Sciatic nerve (tissue), 2 donors: ENCODE results near the gene TRMT5. TPM values are rescaled to one million over a fixed set of nuclear protein-coding genes. Genes with fewer than 3 reads are reported as not detected.
A peak's percentile ranks its signal among the peaks of the same experiment; 100 is the strongest.

ENCODE experiments used
- ATAC-seq: fragments of 200-7000 bp; cut with Tn5 transposase; one replicate; pipeline ENCODE4 v1.9.1; 2020; ENCODE audit warnings: mild to moderate bottlenecking, moderate library complexity
- DNase-seq: peaks from one replicate; pipeline ENCODE4 v3.0.0-alpha.2; 2020; ENCODE audit warnings: low spot score
- intact Hi-C: fragments of 100-400 bp; cut with DNase I; formaldehyde crosslinking; loops from one replicate; pipeline ENCODE4 v1.14.2; 2022
- total RNA-seq: library from RNA; stranded (reverse); fragmentation: NEBNext Ultra II Directional; extraction: Animal tissue kit (Norgen Biotek cat#: 25700); gene quantifications from one replicate; pipeline ENCODE4 v1.2.1, GENCODE V29; 2021
- donor health status: DM: no; HTN: no; CAD: no.
- donor health status: DM: no; HTN: no; CAD: no.

TRMT5 gene
- total RNA-seq = 14.6 TPM

- peak; percentile 98 for ATAC-seq
- peak; percentile 97 for DNase-seq
- intact Hi-C loops = no loop called here
Observed at GRCh38 chr14:60980811-60981632, at the start of gene TRMT5, which contains the start of gene SLC38A6. Gene TRMT5 (minus strand): TSS chr14:60981079. CDS start chr14:60980973, 106 bp downstream. Gene SLC38A6 (plus strand): TSS chr14:60981245. CDS start chr14:60981278, 33 bp downstream.

GRCh38 chr14:61026526-61026925, 45.6 kb upstream of the TRMT5 start:
- ATAC-seq (no peak), DNase-seq (no peak)
- intact Hi-C loops = loop anchor here (10.0 kb wide), 1 partner anchor 402 kb away; no protein-coding TSS in a partner anchor

GRCh38 chr14:61025251-61026223, 44.7 kb upstream of the TRMT5 start:
- intact Hi-C loops = loop anchor here (10.0 kb wide), 1 partner anchor 401 kb away; no protein-coding TSS in a partner anchor
- DNase-seq = peak; percentile 75
- ATAC-seq = peak; percentile 78

- ATAC-seq (no peak), DNase-seq (no peak)
- intact Hi-C loops = no loop called here
Observed at GRCh38 chr14:61019537-61019936, 38.7 kb upstream of the TRMT5 start.

- ATAC-seq (no peak), DNase-seq (no peak)
- intact Hi-C loops = no loop called here
Observed at GRCh38 chr14:61003571-61003970, 22.7 kb upstream of the TRMT5 start.

GRCh38 chr14:60999536-60999935, 18.7 kb upstream of the TRMT5 start:
- intact Hi-C loops = no loop called here
- no peak for ATAC-seq
- no peak for DNase-seq

GRCh38 chr14:60998617-60999016, 17.7 kb upstream of the TRMT5 start:
- intact Hi-C loops = no loop called here
- ATAC-seq = no peak
- no peak for DNase-seq

- no peak for DNase-seq
- intact Hi-C loops = no loop called here
- ATAC-seq = peak; percentile 49
Observed at GRCh38 chr14:60989599-60989998, 8.7 kb upstream of the TRMT5 start.

GRCh38 chr14:60986500-60986899, 5.6 kb upstream of the TRMT5 start:
- intact Hi-C loops = no loop called here
- ATAC-seq (no peak), DNase-seq (no peak)

- ATAC-seq (no peak), DNase-seq (no peak)
- intact Hi-C loops = no loop called here
Observed at GRCh38 chr14:60984196-60984595, 3.3 kb upstream of the TRMT5 start.

- intact Hi-C loops = no loop called here
- ATAC-seq (peak; percentile 43), DNase-seq (no peak)
Observed at GRCh38 chr14:60981633-60982455, 965 bp upstream of the TRMT5 start.

- intact Hi-C loops = no loop called here
- no peak for DNase-seq
- ATAC-seq = no peak
Observed at GRCh38 chr14:60977847-60978246, 3.0 kb downstream of the TRMT5 start.

- intact Hi-C loops = no loop called here
- no peak for DNase-seq
- no peak for ATAC-seq
Observed at GRCh38 chr14:60975551-60975950, 5.3 kb downstream of the TRMT5 start.

GRCh38 chr14:60974090-60974651, 6.7 kb downstream of the TRMT5 start:
- ATAC-seq (no peak), DNase-seq (no peak)
- intact Hi-C loops = no loop called here

- ATAC-seq = no peak
- intact Hi-C loops = no loop called here
- no peak for DNase-seq
Observed at GRCh38 chr14:60973070-60973469, 7.8 kb downstream of the TRMT5 start.

GRCh38 chr14:60972295-60972694, 8.6 kb downstream of the TRMT5 start:
- DNase-seq = no peak
- no peak for ATAC-seq
- intact Hi-C loops = no loop called here

GRCh38 chr14:60971271-60971670, 9.6 kb downstream of the TRMT5 start:
- DNase-seq (no peak), ATAC-seq (no peak)
- intact Hi-C loops = no loop called here

GRCh38 chr14:60970146-60970545, 10.7 kb downstream of the TRMT5 start:
- intact Hi-C loops = no loop called here
- ATAC-seq = no peak

GRCh38 chr14:60968671-60969070, 12.2 kb downstream of the TRMT5 start:
- ATAC-seq (no peak), DNase-seq (no peak)
- intact Hi-C loops = no loop called here

More at GRCh38 chr14:60970146-60970545, 10.7 kb downstream of the TRMT5 start:
- no peak for DNase-seq
